ENCODE measurements around the gene ZNF555. TPM values are rescaled to one million over a fixed set of nuclear protein-coding genes. Genes with fewer than 3 reads are reported as not detected.

ZNF555 gene
- total RNA-seq, 1 donor from 2014 or later, result 18.8 TPM

- no peaks in the 10 kb centered on the region for H3K4me1 Mint-ChIP-seq
- no peak overlapping the region for H3K4me2 ChIP-seq
- H3K27me3 Mint-ChIP-seq (ENCODE audit: insufficient read depth, low read depth), result peaks cover 3% of the 10 kb centered on the region
- no peak overlapping the region for H2AFZ ChIP-seq (replicated peaks)
- DNase-seq (ENCODE audit: low spot score), result no peak
- H3K27ac Mint-ChIP-seq, result no peak overlapping the region
- no peak for TF ChIP-seq CTCF (IDR thresholded peaks at IDR 0.05)
- TF ChIP-seq EZH2 (IDR thresholded peaks at IDR 0.05), result no peak
- TF ChIP-seq EZH2phosphoT487 (IDR thresholded peaks at IDR 0.05), result no peak
- peaks cover 77% of the 10 kb centered on the region for H3K9me3 Mint-ChIP-seq
- no peak overlapping the region for H3K4me3 ChIP-seq
- H3K36me3 Mint-ChIP-seq, result peaks cover 56% of the 10 kb centered on the region
- H3K79me2 ChIP-seq (ENCODE audit: low read depth), result no peaks in the 10 kb centered on the region
- H3K27me3 ChIP-seq, result no peaks in the 10 kb centered on the region
- H3K27ac ChIP-seq, result no peak overlapping the region
- H3K9me3 ChIP-seq (ENCODE audit: low read depth), result peaks cover 58% of the 10 kb centered on the region
- peaks cover 11% of the 10 kb centered on the region for H3F3A ChIP-seq (ENCODE audit: low read depth)
- H3K9ac ChIP-seq, result no peak overlapping the region
- H4K20me1 ChIP-seq (ENCODE audit: low read depth), result no peaks in the 10 kb centered on the region
- peaks cover 35% of the 10 kb centered on the region for H3K36me3 ChIP-seq
- H3K4me1 ChIP-seq, result no peaks in the 10 kb centered on the region
- H3K4me3 Mint-ChIP-seq, result no peak overlapping the region
These were observed 15.3 kb downstream of the ZNF555 start for GRCh38 chr19:2856457-2857050.

- H3K4me3 Mint-ChIP-seq, result no peak overlapping the region
- Histone ChIP-seq H3K9ac (no peak overlapping the region), H3K79me2 (ENCODE audit: low read depth) (no peaks in the 10 kb centered on the region), H3K4me3 (no peak overlapping the region), H3K36me3 (peaks cover 12% of the 10 kb centered on the region), H3F3A (ENCODE audit: low read depth) (no peaks in the 10 kb centered on the region), H3K27ac (no peak overlapping the region), H3K9me3 (ENCODE audit: low read depth) (peaks cover 35% of the 10 kb centered on the region), H3K27me3 (no peaks in the 10 kb centered on the region), H3K4me1 (no peaks in the 10 kb centered on the region), H2AFZ (replicated peaks) (no peak overlapping the region), H3K4me2 (no peak overlapping the region), H4K20me1 (ENCODE audit: low read depth) (no peaks in the 10 kb centered on the region)
- DNase-seq (ENCODE audit: low spot score), result no peak
- no peaks in the 10 kb centered on the region for H3K4me1 Mint-ChIP-seq
- H3K27me3 Mint-ChIP-seq (ENCODE audit: insufficient read depth, low read depth), result peaks cover 7% of the 10 kb centered on the region
- H3K27ac Mint-ChIP-seq, result no peak overlapping the region
- H3K9me3 Mint-ChIP-seq, result peaks cover 63% of the 10 kb centered on the region
- TF ChIP-seq EZH2phosphoT487 (IDR thresholded peaks at IDR 0.05) (no peak), EZH2 (IDR thresholded peaks at IDR 0.05) (no peak), CTCF (IDR thresholded peaks at IDR 0.05) (no peak)
- peaks cover 33% of the 10 kb centered on the region for H3K36me3 Mint-ChIP-seq
These were observed 17.6 kb downstream of the ZNF555 start for GRCh38 chr19:2858864-2859263.

GRCh38 chr19:2863816-2864215, 22.5 kb downstream of the ZNF555 start:
- H3K9ac ChIP-seq, result no peak overlapping the region
- H3F3A ChIP-seq (ENCODE audit: low read depth), result no peaks in the 10 kb centered on the region
- H3K4me1 ChIP-seq, result no peaks in the 10 kb centered on the region
- no peaks in the 10 kb centered on the region for H3K36me3 ChIP-seq
- no peaks in the 10 kb centered on the region for H3K79me2 ChIP-seq (ENCODE audit: low read depth)
- Mint-ChIP-seq H3K36me3 (peaks cover 4% of the 10 kb centered on the region), H3K4me3 (no peak overlapping the region), H3K27ac (no peak overlapping the region), H3K4me1 (no peaks in the 10 kb centered on the region), H3K27me3 (ENCODE audit: insufficient read depth, low read depth) (peaks cover 5% of the 10 kb centered on the region), H3K9me3 (peaks cover 44% of the 10 kb centered on the region)
- peaks cover 5% of the 10 kb centered on the region for H3K9me3 ChIP-seq (ENCODE audit: low read depth)
- H3K27me3 ChIP-seq, result no peaks in the 10 kb centered on the region
- no peaks in the 10 kb centered on the region for H4K20me1 ChIP-seq (ENCODE audit: low read depth)
- H2AFZ ChIP-seq (replicated peaks), result no peak overlapping the region
- no peak overlapping the region for H3K4me3 ChIP-seq
- no peak overlapping the region for H3K27ac ChIP-seq
- no peak overlapping the region for H3K4me2 ChIP-seq
- TF ChIP-seq EZH2phosphoT487 (IDR thresholded peaks at IDR 0.05) (no peak), CTCF (IDR thresholded peaks at IDR 0.05) (no peak), EZH2 (IDR thresholded peaks at IDR 0.05) (no peak)
- no peak for DNase-seq (ENCODE audit: low spot score)

Data from neural progenitor cell (in vitro differentiated cells).